T-helper 22 cell (primary cell): ENCODE results near the gene ARHGEF25.

Experiments used
- DNase-seq: peaks from one replicate; pipeline ENCODE4 v3.0.0-alpha.2; 2020; ENCODE audit warnings: low read depth

The ARHGEF25 gene

DNA sequence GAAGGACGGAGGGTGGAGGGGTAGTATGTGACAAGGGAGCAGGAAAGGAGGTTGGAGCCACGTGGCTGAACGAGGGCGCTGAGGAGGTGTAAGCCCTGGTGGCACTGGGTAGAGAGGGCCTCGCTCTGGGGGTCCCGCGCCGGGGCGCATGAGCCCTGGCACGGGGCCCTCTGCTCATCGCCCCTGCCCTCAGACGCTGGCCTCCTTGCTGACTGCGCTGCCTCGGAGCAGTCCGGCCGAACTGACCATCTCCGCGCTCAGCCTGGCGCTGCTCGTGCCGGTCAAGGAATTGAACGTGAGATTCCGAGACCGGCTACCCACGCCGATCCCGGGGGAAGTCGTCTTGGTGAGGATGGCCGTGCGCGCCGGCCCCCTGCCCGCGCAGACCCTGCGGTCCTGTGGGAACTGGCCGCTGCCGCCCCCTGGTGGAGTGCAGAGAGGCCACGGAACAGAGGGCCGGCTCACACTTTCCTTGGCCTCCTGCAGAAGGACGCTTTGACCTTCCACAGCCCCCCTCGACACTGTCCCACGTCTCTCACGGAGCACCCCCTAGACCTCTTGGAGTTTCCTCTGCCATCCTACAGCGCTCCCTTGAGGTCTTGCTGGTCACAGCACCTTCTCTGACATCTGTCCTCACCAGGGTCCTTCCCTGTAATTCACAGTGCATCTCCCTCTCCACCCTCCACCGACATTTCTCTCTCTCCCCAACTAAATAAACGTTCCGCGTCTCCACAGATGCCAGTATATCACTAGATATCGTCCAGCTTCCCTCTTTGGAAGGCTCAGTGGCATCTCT, 10.5 kb downstream of the ARHGEF25 start:
- DNase-seq, result no peak

DNA sequence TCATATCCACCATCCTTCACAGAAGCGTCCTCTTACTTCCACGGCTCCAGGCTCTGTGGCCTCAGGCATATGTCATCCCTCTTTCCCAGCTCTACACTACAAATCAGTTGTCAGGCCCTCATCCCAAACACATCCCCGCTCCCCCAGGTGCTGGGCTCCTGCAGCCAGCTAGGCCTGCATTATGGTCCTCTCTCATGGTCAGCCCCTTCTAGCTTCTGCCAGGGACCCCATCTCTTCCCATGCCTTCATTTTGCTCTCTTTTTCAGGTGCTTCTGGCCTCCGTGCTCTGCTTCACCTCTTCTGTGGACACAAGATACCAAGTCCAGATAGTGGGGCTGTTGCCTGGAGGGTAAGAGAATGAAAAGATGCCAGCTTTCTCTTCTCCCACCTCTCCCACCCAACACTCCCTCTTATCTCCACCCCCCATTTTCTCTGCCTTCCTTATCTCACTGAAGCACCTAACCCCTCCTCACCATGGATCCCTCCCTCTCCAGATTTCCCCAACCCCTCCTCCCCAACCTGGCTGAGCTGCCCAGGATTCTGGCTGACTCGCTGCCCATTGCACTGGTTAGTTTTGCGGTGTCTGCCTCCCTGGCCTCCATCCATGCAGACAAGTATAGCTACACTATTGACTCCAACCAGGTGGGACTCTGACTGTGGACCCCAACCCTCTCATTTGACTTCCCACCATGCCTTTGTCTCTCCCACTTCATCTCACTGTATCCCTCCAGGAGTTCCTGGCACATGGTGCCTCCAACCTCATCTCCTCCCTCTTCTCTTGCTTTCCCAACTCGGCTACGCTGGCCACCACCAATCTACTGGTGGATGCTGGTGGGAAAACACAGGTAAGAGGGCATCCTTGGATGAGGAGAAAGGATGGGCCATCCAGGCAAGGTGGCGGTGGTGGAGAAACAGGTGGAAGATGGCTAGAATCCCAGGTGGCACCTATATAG, 11.3 kb downstream of the ARHGEF25 start:
- no peak for DNase-seq

DNA sequence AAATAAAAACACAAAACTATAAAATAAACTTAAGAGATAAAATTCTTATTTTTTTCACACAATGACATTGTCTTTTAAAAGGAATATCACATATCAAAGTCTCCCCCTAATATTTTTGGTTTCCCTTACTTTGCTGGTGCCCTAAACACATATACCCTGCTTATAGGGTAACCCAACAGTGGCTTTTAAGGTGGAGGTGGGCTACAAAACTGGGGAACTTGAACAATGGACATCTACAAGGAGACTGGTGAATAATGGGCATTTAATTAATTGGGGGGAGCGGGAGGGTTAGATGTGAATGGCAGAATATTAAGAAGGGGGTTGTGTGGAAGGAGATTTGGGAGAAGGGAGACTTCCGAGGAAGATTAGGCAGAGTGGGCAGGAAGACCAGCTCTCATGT, 12.2 kb downstream of the ARHGEF25 start:
- no peak for DNase-seq

DNA sequence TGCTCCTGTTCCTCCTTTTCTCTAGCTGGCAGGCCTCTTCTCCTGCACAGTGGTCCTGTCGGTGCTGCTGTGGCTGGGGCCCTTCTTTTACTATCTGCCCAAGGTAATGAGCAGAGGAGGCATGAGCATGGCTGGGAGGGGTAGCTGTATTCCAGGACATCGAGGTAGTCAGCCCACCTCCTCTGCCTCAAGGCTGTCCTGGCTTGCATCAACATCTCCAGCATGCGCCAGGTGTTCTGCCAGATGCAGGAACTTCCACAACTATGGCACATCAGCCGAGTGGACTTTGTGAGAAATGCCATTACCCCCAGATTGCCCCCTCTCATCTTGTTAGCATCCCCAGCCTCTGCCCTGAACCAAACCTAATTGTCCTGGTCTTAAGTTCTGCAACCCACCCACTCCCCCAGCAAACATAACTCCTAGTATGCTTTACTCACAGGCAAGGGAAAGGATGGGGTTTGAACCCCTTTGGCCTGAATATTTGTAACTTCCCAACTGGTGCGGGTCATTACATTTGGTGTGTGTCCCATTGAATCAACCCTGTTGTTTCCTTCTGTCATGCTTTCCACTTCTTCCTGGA, 12.7 kb downstream of the ARHGEF25 start:
- DNase-seq, result no peak

DNA sequence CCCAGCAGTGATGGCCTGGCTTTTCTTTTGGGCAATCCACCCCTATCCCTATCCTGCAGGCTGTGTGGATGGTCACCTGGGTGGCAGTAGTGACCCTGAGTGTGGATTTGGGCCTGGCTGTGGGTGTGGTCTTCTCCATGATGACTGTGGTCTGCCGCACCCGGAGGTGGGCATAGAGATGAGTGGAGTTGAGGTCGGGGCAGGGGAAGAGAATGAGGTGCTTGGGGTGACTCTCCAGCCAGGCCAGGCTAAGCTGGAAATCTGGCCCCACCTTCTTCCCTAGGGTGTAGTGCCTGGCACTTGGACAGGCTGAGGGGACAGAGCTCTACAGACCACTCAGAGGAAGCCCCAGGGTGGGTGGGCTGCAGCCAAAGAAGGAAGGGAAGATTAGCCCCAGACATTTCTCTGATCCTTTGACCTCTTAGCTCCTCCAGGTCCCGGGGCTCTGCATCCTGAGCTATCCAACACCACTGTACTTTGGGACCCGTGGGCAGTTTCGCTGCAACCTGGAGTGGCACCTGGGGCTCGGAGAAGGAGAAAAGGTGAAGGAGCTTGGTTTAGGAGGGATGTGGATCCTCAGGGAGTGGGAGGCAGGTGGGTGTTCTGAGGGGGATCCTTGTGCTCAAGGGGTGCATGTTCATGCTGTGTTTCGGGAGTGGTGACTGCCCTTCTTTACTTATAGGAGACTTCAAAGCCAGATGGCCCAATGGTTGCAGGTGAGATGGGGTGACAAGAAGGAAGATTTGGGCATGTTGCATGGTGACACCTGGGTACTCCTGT, 13.4 kb downstream of the ARHGEF25 start:
- DNase-seq, result no peak

DNA sequence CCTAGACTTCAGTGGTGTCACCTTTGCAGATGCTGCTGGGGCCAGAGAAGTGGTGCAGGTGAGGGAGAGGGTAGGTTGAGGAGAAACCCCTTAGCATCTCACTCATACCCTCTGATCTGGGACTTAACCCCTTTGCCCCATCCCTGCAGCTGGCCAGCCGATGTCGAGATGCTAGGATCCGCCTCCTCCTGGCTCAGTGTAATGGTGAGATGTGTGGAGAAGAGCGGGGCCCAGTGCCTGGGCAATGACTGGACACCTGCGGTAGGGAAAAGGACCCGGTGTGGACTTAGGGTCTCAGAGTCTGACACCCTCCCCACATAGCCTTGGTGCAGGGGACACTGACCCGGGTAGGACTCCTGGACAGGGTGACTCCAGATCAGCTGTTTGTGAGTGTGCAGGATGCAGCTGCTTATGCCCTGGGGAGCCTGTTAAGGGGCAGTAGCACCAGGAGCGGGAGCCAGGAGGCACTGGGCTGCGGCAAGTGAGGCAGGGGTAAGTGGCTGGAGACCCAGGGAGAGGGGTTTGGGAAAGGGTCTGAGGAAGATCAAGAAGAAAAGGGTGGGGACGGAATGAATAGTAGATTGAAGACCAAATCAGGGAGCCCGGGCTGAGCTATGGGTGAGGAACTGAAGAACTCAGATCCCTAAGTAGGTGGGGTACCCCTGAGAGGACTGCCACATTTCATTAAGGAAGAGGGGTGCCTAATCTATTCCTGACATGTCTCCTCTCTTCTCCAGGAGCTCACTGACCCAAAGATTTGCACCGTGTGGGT, 14.2 kb downstream of the ARHGEF25 start:
- DNase-seq, result no peak

DNA sequence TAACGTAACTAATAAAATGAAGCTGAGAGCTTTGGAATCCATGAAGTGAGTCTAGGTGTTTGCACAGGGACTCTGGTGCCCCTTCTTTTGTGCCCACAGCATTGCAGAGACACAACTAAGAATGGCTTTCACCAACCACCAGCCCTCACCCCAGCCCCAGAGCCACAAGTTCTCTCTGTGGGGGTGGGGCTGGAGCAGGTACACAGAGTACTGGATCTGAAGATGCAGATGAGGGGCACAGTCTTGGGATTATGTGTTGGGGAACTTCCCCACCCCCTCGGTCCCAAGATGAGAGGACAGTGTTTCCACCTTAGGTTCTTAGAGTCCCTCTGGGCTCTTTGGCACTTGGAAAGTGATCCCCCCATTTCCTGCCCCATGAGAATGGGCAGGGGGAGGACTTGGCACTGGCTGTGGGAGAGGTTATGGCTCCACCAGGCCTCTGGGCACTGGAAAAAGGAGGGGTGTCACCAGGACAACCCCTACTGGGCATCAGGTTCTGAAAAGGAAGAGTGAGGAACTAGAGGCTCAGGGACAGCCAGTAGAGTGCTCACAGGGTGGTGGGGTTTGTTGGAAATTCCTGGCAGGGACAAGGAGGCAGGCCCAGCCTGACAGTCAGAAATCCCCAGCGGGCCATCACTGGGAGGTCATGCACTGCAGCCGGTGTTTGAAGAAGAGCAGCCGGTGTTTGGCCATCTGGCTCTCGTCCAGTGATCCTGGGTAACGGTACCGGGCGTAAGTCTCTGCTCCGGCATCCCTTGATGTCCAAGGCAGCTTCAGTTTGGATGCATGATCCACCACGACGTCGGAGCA, 15.1 kb downstream of the ARHGEF25 start:
- no peak for DNase-seq

DNA sequence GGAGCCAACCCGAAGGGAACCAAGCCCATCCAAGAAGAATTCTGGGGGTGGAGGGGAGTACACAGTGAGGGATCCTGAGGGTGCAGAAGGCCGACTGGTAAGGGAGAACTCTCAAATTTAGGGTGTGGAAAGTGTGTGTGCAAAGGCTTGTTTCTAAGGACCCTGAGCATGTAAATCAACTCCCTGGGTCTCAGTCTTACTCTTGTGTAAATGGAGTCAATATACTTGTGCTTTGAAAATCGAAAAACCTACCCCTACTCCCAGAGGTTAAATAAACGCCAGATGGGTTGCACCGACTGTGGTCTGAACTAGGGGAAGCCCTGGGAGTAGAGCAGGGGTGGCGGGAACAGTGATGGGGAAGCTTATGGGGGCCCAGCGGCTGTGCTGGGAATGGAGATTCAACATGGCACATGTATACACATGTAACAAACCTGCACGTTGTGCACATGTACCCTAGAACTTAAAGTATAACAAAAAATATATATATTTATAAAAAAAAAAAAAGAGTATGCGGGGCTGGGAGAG, 15.7 kb downstream of the ARHGEF25 start:
- DNase-seq, result no peak

DNA sequence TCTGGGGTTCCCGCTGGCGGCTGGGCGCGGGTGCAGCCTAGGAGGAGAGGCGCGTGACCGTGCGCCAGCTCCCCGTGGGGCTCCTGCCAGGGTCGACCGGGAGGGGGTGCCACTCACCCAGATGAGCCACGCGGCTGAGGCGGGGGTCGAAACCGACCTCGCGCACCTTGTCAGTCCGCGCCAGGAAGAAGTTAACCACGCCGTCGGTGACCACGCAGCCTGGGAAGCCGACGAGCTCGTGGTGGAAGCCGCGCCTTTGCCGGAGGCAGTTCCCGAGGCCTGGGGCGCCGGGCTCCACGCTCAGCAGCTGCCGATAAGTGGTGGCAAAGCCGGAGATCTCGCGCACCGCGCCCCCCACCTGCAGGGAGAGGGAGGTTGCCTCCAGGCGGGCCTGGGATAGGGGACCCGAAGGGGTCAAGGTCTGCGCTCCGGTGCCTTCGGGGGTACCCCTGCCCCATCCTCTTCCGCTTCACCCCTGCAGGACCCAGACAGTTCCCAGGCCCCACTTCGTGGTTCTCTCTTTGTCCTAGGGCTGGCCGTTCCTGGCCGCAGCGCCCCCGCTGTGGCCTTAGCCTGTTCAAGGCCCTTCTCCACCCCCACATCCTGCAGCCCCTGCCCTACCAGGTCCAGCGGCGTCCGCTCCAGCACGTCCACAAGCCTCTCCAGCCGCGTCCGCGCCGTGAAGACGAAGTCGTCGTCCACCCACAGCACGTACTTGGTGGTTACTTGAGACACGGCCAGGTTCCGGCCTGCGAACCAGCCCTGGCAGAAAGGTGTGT, 16.5 kb downstream of the ARHGEF25 start:
- no peak for DNase-seq

DNA sequence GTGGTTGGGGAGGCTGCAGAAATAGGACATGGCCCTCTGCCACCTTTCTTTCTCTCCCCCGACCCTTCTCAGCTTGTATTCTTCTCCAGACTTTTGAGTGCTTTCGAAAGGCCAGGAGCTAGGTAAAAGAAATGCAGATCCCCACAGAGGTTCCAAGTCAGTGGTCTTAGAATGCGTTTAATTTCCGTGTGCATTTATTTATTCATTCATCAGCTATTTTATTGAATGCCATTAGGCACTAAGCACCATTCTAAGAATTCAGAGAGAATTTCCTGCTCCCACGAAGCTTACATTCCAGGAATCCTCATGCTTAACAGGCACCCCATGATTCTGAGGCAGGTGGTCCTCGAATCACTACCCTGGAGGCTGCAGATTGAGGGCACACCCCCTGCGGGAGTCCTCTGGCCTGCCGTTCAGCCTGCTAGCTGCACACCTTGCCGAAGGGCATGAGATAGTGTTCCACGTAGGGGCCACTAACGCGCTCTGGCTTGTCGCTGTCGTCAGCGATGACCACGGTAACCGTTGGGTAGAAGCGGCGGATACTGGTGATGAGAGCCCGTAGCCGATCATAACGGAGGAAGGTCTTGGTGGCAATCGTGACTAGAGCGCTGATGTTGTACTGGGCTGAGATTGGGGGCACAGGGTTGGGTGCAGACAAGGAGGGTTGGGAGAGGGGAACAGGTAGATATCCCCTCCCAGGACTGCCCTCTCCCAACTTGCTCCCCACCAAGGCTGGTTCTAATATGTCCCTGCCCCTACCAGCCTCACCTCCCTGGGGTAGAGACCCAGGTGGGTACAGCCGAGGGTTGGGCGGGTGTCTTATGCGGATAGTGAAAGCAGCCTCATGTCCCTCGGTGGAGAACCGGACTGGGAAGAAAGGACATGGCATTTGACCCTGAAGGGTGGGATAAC, 17.3 kb downstream of the ARHGEF25 start:
- no peak for DNase-seq

DNA sequence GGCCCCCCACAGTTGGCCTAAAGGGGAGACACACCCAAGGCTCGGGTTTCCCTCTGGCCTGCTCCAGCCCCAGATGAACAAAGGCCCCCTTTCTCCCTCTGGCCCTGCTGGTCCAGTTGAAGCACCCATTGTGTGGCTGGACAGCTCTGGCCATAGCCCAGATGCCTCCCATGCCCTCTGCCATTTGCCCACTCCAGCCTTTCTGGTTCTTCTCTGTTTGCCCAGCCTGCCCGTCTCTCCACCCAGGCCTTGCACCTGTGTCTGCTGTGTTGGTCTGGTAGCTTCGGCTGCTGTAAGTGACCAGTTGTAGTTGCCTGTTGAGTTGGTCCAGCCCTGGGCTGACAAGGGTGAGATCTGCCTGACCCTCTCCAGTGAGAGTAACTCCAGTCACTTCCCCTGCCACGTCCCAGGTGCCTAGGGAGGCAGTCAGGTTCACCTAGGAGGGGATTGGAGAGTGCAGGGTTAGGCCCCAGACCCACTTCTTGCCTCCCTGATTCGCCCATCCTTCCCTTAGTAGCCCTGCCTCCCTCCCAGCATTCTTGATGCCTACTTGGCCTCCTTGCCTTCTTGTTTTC, 18.7 kb downstream of the ARHGEF25 start:
- DNase-seq, result no peak

DNA sequence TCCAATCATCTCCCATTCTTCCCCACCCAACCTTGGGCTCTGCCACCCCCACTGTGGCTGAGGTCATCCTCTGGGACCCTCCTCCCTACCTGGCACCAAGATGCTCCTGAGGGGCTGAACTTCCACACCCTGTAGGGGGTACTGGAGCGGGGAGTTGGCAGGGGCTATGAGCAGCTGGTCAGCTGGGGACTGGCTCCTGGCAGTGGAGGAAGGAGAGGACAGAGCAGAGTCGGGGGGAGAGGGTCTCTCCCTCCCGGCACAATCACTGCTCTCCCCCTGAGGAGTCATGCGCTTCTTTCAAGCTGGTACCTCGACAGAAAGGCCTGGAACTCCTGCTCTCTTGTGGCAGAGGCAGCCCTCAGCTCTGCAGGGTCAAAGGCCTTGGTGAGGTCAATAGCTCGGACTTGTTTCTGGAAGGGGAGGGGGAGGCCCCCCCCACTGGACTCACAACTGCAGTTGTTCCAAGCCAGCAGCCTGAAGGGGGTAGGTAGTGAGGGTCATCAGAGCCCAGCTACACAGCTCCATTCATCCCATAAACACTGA, 19.7 kb downstream of the ARHGEF25 start:
- DNase-seq, result no peak

DNA sequence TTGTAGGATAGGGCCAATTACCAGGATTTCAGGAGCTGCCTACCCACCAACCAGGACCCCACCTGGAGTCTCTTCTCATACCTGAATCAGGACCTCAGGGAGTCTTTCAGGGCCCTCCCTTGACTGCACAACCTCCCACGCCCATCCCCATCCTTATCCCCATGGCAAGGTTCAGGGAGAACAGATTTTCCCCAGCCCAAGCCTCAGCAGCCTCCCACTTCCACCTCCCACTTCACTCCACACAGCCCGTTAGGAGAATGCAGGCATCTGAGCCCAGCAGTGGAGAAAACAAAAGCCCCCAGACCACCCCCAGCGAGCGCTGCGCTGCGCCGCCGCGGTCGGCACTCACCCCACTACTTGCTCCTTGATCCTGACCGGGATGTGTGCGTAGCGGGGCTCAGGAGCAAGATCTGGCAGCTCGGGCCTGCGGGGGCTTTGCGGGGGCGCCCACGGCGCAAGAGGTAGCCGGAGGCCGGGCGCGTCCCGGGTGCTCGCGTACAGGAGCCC, 20.4 kb downstream of the ARHGEF25 start:
- no peak for DNase-seq

DNA sequence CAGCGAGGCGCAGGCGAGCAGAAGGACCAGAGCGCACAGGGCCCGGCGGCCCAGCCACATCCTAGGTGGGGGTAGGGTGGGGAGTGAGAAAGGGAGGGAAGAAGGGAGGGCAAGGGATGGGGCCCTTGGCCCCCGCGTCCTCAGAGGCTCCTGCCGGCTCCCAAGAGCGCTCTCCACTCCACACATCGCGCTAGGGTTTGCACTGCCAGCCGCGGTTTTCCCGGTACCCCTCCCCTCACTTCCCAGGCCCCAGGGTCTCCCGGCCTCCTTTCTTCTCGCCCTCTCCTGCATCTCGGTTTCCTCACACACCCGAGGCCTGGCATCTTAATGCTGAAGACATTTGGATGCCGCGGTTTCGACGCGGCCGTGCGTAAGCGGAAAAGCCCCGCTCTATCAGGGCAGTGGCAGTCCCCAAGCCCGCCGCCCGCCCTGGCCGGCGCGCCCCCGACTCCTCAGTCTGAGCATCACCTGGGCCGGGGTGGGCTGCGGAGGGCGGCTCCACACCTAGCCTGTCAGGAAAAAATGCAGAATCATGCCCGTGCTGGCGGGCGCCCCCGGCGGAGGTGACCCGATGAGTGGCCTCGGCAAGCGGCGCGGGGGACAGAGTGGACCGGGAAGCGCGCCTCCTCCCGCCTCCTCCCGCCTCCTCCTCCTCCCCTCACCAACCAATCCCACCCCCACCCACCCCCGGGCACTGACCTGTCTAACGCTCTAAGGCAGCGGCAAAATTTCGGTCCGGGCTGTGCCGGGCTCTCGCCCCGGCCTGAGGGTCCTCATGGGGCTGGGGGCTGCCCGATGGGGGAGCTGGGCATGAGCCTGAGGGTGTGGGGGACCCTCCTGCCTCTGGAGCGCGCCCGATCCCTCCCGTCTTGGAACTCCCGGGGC, 21.1 kb downstream of the ARHGEF25 start:
- DNase-seq, result no peak

DNA sequence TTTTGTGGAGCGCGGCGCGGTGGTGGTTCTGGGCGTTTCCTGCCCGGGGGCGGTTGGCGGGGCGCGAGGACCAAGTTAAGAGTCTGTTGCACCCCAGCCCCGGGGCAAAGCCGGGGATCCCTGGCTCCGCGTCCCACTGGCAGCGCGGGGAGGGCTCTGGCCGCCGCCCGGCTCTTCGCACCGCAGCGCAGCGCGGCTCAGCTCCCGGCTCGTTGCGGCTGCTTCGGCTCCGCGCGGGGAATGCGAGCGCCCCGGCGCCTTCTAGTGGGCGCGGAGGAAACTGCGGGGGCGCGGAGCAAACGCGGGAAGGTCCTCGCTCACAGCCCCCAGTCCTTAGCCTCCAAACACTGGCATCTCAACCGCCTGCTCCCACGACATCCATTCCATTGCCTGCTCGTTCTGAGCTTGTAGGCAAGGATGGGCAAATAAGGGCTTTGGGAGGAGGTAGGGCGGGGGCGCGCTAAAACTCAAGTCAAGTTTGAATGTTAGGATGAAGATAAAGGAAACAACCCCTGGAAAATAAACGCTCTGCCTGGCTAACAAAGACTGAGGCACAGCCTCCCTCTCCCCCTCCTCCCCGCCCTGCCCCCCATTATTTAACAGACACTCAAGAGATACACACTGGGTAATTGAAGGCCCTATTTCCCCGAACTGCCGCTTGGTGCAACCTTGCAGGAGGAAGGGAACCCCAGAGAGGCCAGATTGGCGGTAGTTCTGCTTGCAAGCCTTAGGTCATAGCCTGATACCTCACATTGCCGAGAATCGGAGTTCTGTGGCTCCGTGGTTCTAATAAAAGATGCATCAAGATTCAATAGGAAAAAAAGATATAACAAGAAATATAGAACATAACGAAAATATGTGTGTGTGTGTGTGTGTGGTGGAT, 22.0 kb downstream of the ARHGEF25 start, which contains the start of gene B4GALNT1:
Gene B4GALNT1 (minus strand): TSS at position 244 of the 883 bp plus-strand sequence. CDS start 1,069 bp downstream, outside the sequence.
- no peak for DNase-seq
